BJ (cell line): ENCODE data around the gene TTLL5. TPM values are rescaled to one million over a fixed set of nuclear protein-coding genes. Genes with fewer than 3 reads are reported as not detected.
"Not testable (repeated sequence)": the region's sequence is repeated elsewhere in the genome, so short reads cannot be mapped to it uniquely, and the experiment has no call there.

ENCODE experiments used
- CTCF ChIA-PET: fragments of 350-600 bp; formaldehyde crosslinking; extraction: SDS; loops from one replicate; lab custom pipeline; 2021; ENCODE audit warnings: antibody characterized with exemption, inconsistent platforms; lab: Yijun Ruan, JAX
- POLR2A ChIA-PET: fragments of 300-600 bp; sonication (Branson Sonifier 250); formaldehyde crosslinking; extraction: SDS; loops from one replicate; lab custom pipeline; 2021; ENCODE audit warnings: antibody characterized with exemption; lab: Charles Lee
- DNase-seq: peaks from one replicate; pipeline ENCODE4 v3.0.0-alpha.2; 2011; ENCODE audit warnings: low read depth
- H3K27me3 ChIP-seq: 2 replicates; pipeline ENCODE4 v1.6.0; 2011; ENCODE audit warnings: low read length; ENCODE audit not compliant: control insufficient read depth, insufficient read depth
- H3K36me3 ChIP-seq: 2 replicates; pipeline ENCODE4 v1.5.1; 2011; ENCODE audit warnings: low read length; ENCODE audit not compliant: control insufficient read depth, insufficient read depth
- H3K4me3 ChIP-seq: 2 replicates; pipeline ENCODE4 v1.5.1; 2011; ENCODE audit warnings: low read depth, mild to moderate bottlenecking, control low read depth, low read length
- CTCF ChIP-seq: IDR thresholded peaks from 2 replicates; pipeline ENCODE4 v1.5.1; 2011; ENCODE audit warnings: low read depth, mild to moderate bottlenecking, control low read depth, inconsistent platforms, low read length, moderate library complexity; ENCODE audit not compliant: insufficient read depth
- polyA plus RNA-seq: library from polyadenylated mRNA; depleted of rRNA; stranded (reverse); fragments of >200 nt; gene quantifications from 2 replicates; pipeline ENCODE4 v1.2.3, GENCODE V29; 2011

The TTLL5 gene
- polyA plus RNA-seq, 1 experiment, result 9.9 TPM

DNA sequence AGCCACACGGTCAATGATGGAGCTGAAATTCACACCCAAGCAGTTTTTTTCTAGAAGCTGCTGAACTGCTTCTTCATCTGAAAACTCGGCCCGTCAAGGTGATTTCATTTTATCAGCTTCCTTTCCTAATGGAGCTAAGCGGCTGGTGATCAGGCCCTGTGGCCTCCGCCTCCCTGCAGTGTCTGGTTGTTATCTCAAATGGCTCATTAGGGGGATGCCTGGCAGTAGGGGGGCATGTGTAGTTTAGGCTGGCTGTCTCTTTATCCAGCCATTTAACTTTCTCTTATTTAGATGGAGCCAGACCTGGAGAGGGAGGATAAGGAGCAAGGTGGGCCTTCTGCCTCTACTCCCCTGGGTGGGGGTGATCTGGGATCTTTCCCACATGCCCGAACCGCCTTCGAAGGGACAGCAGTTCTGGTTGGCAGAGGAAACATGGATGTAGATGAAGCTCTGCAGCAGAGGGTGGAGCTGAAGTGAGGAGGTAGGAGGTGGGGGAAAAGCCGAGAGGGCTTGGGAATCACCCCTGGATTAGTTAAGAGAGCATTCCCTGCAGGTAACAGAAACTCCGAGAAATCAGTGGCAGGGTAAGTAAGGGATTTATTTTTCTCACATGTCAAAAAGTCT, 256.4 kb downstream of the TTLL5 start:
- ChIA-PET CTCF (interaction anchor here (0.7 to 5.6 kb wide), 5 partner anchors 8 to 510 kb away, joined by 3 to 36 read pairs (median 3); no protein-coding TSS in a partner anchor), POLR2A (no interaction called here)
- no peaks in the 10 kb centered on the region for H3K36me3 ChIP-seq
- no peak for DNase-seq
- TF ChIP-seq CTCF, result no peak
- H3K27me3 ChIP-seq, result no peaks in the 10 kb centered on the region
- no peak overlapping the region for H3K4me3 ChIP-seq

GRCh38 chr14:75917946-75918335, 256.9 kb downstream of the TTLL5 start:
- ChIA-PET POLR2A (no interaction called here), CTCF (interaction anchor here (0.7 to 5.6 kb wide), 4 partner anchors 8 to 510 kb away, joined by 3 to 36 read pairs (median 4); no protein-coding TSS in a partner anchor)
- H3K36me3 ChIP-seq, result no peaks in the 10 kb centered on the region
- DNase-seq, result no peak
- TF ChIP-seq CTCF, result no peak
- no peaks in the 10 kb centered on the region for H3K27me3 ChIP-seq
- H3K4me3 ChIP-seq, result no peak overlapping the region

DNA sequence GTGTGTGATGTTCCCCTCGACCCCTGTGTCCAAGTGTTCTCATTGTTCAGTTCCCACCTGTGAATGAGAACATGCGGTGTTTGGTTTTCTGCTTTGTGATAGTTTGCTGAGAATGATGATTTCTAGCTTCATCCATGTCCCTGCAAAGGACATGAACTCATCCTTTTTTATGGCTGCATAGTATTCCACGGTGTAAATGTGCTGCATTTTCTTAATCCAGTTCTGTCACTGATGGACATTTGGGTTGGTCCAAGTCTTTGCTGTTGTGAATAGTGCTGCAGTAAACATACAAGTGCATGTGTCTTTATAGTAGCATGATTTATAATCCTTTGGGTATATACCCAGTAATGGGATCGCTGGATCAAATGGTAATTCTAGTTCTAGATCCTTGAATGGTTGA, 259.4 kb downstream of the TTLL5 start:
- DNase-seq, H3K27me3 ChIP-seq, H3K36me3 ChIP-seq, CTCF ChIA-PET, H3K4me3 ChIP-seq, POLR2A ChIA-PET: not testable (repeated sequence)

- H3K27me3 ChIP-seq, DNase-seq, H3K4me3 ChIP-seq, H3K36me3 ChIP-seq, CTCF ChIA-PET, POLR2A ChIA-PET: not testable (repeated sequence)
These were observed 264.2 kb downstream of the TTLL5 start for GRCh38 chr14:75925141-75925840.

- Histone ChIP-seq H3K27me3 (no peaks in the 10 kb centered on the region), H3K4me3 (no peak overlapping the region), H3K36me3 (no peaks in the 10 kb centered on the region)
- POLR2A ChIA-PET, result no interaction called here
- CTCF ChIA-PET, result no interaction called here
- no peak for DNase-seq
- TF ChIP-seq CTCF, result no peak
These were observed 265.5 kb downstream of the TTLL5 start for GRCh38 chr14:75926431-75927115.

GRCh38 chr14:75927564-75928087, 266.6 kb downstream of the TTLL5 start:
- no peak for DNase-seq
- CTCF ChIA-PET, result interaction anchor here (1.7 kb wide), 1 partner anchor 21 kb away, joined by 8 read pairs; no protein-coding TSS in a partner anchor
- Histone ChIP-seq H3K36me3 (no peaks in the 10 kb centered on the region), H3K4me3 (no peak overlapping the region), H3K27me3 (no peaks in the 10 kb centered on the region)
- TF ChIP-seq CTCF, result no peak
- POLR2A ChIA-PET, result interaction anchor here (0.6 kb wide), 1 partner anchor 975 kb away, joined by 4 read pairs; no protein-coding TSS in a partner anchor
